Spinal cord (tissue), 10 donors: Measurements from ENCODE around the gene CDC42BPB. TPM values are rescaled to one million over a fixed set of nuclear protein-coding genes. Genes with fewer than 3 reads are reported as not detected.
"Not testable (repeated sequence)": the region's sequence is repeated elsewhere in the genome, so short reads cannot be mapped to it uniquely, and the experiment has no call there.

Source experiments
- DNase-seq, 6 donors: peaks; one replicate each; pipeline versions ENCODE4 v3.0.0 to v3.0.0-alpha.2; 2013 to 2015; ENCODE audit warnings: low spot score in 6 of 6, low read depth in 4 of 6
- H3K27ac ChIP-seq: one replicate; pipeline ENCODE4 v1.5.1; 2013; ENCODE audit warnings: low read depth, low read length, control low read depth
- H3K27me3 ChIP-seq: one replicate; pipeline ENCODE4 v1.6.1; 2013; ENCODE audit warnings: low read length; ENCODE audit not compliant: control insufficient read depth, insufficient read depth
- H3K36me3 ChIP-seq: one replicate; pipeline ENCODE4 v1.6.1; 2013; ENCODE audit warnings: low read length; ENCODE audit not compliant: control insufficient read depth, insufficient read depth
- H3K4me1 ChIP-seq: one replicate; pipeline ENCODE4 v1.6.1; 2013; ENCODE audit warnings: low read length; ENCODE audit not compliant: control insufficient read depth, insufficient read depth
- H3K4me3 ChIP-seq: one replicate; pipeline ENCODE4 v1.5.1; 2013; ENCODE audit warnings: low read depth, low read length, control low read depth
- H3K9me3 ChIP-seq: one replicate; pipeline ENCODE4 v1.6.1; 2013; ENCODE audit warnings: low read length; ENCODE audit not compliant: control insufficient read depth, insufficient read depth
- WGBS: methylation state at CpG from one replicate; pipeline ENCODE4 v1.1.5; 2013; ENCODE audit warnings: missing lambda C conversion rate; ENCODE audit not compliant: insufficient coverage; 5-methylcytosine and 5-hydroxymethylcytosine counted together
- polyA plus RNA-seq, 2 donors: library from polyadenylated mRNA; unstranded; fragments of 120-200 nt; gene quantifications; one replicate each; pipeline ENCODE4 v1.2.1, GENCODE V29; 2013; ENCODE audit not compliant: insufficient read length in 2 of 2
- total RNA-seq, 2 donors: library from RNA; depleted of rRNA in 1 of 2; stranded (reverse); fragments of 120-200 nt in 1 of 2; fragments of >200 nt in 1 of 2; gene quantifications; one replicate each; pipeline versions ENCODE4 v1.2.3 to v1.2.4, GENCODE V29; 2013 to 2014
- donor health status: healthy.

Gene CDC42BPB
- total and polyA plus RNA-seq, 4 donors = 69.0 to 115 (median 96.3) TPM

- H3K4me1 ChIP-seq = peaks cover 3% of the 10 kb centered on the region
- H3K27ac ChIP-seq = no peak overlapping the region
These were observed 26.4 kb downstream of the CDC42BPB start for GRCh38 chr14:103030741-103031565.

GRCh38 chr14:103029936-103030335 lies 27.4 kb downstream of the CDC42BPB start:
- Histone ChIP-seq H3K27me3 (no peaks in the 10 kb centered on the region), H3K4me3 (no peak overlapping the region), H3K27ac (no peak overlapping the region), H3K4me1 (peaks cover 3% of the 10 kb centered on the region), H3K36me3 (peaks cover 3% of the 10 kb centered on the region), H3K9me3 (no peaks in the 10 kb centered on the region)
- WGBS = 99% methylated on average over 8 of the region's 9 CpGs
- no peak for DNase-seq

More at GRCh38 chr14:103030741-103031565, 26.4 kb downstream of the CDC42BPB start:
- 93% methylated on average over 7 of the region's 13 CpGs for WGBS
- Histone ChIP-seq H3K9me3 (no peaks in the 10 kb centered on the region), H3K27me3 (no peaks in the 10 kb centered on the region), H3K36me3 (peaks cover 3% of the 10 kb centered on the region), H3K4me3 (no peak overlapping the region)
- no peak for DNase-seq

GRCh38 chr14:103028772-103029171 lies 28.6 kb downstream of the CDC42BPB start:
- Histone ChIP-seq H3K27ac (no peak overlapping the region), H3K4me3 (no peak overlapping the region), H3K27me3 (no peaks in the 10 kb centered on the region), H3K36me3 (peaks cover 3% of the 10 kb centered on the region), H3K4me1 (peaks cover 6% of the 10 kb centered on the region), H3K9me3 (no peaks in the 10 kb centered on the region)
- DNase-seq = no peak

- WGBS = 75% methylated on average over 9 of the region's 11 CpGs
- DNase-seq = no peak
- Histone ChIP-seq H3K27me3 (no peaks in the 10 kb centered on the region), H3K27ac (no peak overlapping the region), H3K9me3 (no peaks in the 10 kb centered on the region), H3K4me3 (no peak overlapping the region), H3K4me1 (peaks cover 8% of the 10 kb centered on the region), H3K36me3 (peaks cover 3% of the 10 kb centered on the region)
These were observed 29.1 kb downstream of the CDC42BPB start for GRCh38 chr14:103028161-103028767.

GRCh38 chr14:103027451-103027850 lies 29.9 kb downstream of the CDC42BPB start:
- DNase-seq = no peak
- H3K9me3 ChIP-seq = no peaks in the 10 kb centered on the region
- H3K27me3 ChIP-seq = no peaks in the 10 kb centered on the region
- no peak overlapping the region for H3K4me3 ChIP-seq
- H3K27ac ChIP-seq = no peak overlapping the region
- peaks cover 3% of the 10 kb centered on the region for H3K36me3 ChIP-seq
- peaks cover 16% of the 10 kb centered on the region for H3K4me1 ChIP-seq
- WGBS = no CpG with 5 or more reads among the region's 3 CpGs

- H3K27ac ChIP-seq = no peak overlapping the region
- H3K4me1 ChIP-seq = peaks cover 21% of the 10 kb centered on the region
- H3K9me3 ChIP-seq = no peaks in the 10 kb centered on the region
- WGBS = no CpG with 5 or more reads among the region's 3 CpGs
- H3K27me3 ChIP-seq = no peaks in the 10 kb centered on the region
- H3K4me3 ChIP-seq = no peak overlapping the region
- peaks cover 2% of the 10 kb centered on the region for H3K36me3 ChIP-seq
- no peak for DNase-seq
These were observed 30.4 kb downstream of the CDC42BPB start for GRCh38 chr14:103026988-103027387.

- 100% methylated on average over 3 of the region's 6 CpGs for WGBS
- not testable (repeated sequence) for H3K27me3 ChIP-seq, H3K4me3 ChIP-seq, H3K27ac ChIP-seq, H3K9me3 ChIP-seq, H3K36me3 ChIP-seq, DNase-seq
- peaks cover 25% of the 10 kb centered on the region for H3K4me1 ChIP-seq
These were observed 31.2 kb downstream of the CDC42BPB start for GRCh38 chr14:103026196-103026595.

GRCh38 chr14:103023881-103024473 lies 33.4 kb downstream of the CDC42BPB start:
- H3K9me3 ChIP-seq = no peaks in the 10 kb centered on the region
- peaks cover 38% of the 10 kb centered on the region for H3K4me1 ChIP-seq
- peak overlapping the region; percentile 12 for H3K27ac ChIP-seq
- DNase-seq = no peak
- peaks cover 14% of the 10 kb centered on the region for H3K36me3 ChIP-seq
- H3K4me3 ChIP-seq = no peak overlapping the region
- no peaks in the 10 kb centered on the region for H3K27me3 ChIP-seq
- 77% methylated on average over 10 of the region's 15 CpGs for WGBS

- 20% methylated on average over 1 of the region's 2 CpGs for WGBS
- Histone ChIP-seq H3K36me3 (peaks cover 16% of the 10 kb centered on the region), H3K27ac (no peak overlapping the region), H3K4me3 (no peak overlapping the region), H3K9me3 (no peaks in the 10 kb centered on the region), H3K4me1 (peaks cover 37% of the 10 kb centered on the region), H3K27me3 (no peaks in the 10 kb centered on the region)
- no peak for DNase-seq
These were observed 34.7 kb downstream of the CDC42BPB start for GRCh38 chr14:103022685-103023044.
